GM12874 (cell line): ENCODE measurements around the gene TMEM163.

Experiments
- CTCF ChIP-seq: IDR thresholded peaks from 2 replicates; pipeline ENCODE4 v1.5.1; 2011; ENCODE audit warnings: low read depth, mild to moderate bottlenecking, control low read depth, low read length, moderate library complexity; ENCODE audit not compliant: insufficient read depth

Gene TMEM163

DNA sequence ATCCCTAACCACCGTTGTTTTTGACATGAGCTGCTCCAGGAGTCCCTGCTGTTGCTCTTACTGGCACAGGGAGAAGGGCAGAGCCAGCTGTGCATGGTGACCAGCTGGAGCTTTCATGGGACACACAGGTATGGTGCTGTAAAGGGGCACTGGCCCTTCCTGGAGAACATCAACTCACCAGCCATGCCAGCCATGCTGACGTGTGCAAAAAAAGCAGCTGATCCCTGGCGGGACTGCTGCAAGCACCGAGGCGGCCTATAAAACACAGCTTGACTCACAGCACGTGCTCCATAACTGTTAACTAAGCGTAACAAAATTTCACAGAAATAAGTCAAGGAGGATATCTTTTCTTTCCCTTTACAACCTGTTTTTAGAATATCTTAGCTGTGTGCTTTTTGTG, 165.1 kb downstream of the TMEM163 start:
- no peak for TF ChIP-seq CTCF

- TF ChIP-seq CTCF, result no peak
Observed at GRCh38 chr2:134550566-134551164, 168.1 kb downstream of the TMEM163 start.

DNA sequence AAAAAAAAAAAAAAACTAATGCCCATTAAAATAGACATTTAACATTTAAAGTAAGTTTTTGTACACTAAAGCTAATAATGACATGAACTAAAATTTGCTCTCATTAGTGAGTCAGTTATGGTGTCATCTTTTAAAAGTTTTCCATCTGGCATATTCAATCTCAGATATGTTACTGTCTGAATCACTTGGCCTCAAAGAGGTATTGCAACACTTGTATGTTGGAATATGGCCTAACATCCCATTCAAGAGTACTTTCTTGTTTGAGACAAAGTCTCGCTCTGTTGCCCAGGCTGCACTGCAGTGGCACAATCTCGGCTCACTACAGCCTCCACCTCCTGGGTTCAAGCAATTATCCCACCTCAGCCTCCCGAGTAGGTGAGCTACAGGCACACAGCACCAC, 169.7 kb downstream of the TMEM163 start:
- no peak for TF ChIP-seq CTCF

- TF ChIP-seq CTCF, result no peak
Observed at GRCh38 chr2:134540990-134541389, 177.8 kb downstream of the TMEM163 start.

DNA sequence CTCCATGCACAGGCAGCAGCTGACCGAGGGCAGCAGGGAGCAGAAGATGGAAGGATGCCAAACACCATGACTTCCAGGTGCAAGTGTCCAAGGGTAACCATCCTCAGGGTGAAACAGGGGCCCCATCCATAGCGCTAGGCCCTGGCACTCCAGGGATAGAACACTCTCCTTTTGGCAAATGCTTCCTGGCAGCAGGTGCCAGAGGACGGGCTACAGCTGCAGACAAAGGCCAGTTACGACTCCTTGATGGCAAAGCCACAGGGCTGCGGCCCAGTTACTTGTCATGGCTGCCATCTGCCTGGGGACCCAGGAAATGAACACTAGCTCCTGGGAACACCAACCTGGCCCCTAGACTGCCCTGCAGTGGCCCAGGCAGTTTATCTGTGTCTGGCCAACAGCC, 178.8 kb downstream of the TMEM163 start:
- TF ChIP-seq CTCF, result no peak

- TF ChIP-seq CTCF, result no peak
Observed at GRCh38 chr2:134537702-134538101, 181.1 kb downstream of the TMEM163 start.

DNA sequence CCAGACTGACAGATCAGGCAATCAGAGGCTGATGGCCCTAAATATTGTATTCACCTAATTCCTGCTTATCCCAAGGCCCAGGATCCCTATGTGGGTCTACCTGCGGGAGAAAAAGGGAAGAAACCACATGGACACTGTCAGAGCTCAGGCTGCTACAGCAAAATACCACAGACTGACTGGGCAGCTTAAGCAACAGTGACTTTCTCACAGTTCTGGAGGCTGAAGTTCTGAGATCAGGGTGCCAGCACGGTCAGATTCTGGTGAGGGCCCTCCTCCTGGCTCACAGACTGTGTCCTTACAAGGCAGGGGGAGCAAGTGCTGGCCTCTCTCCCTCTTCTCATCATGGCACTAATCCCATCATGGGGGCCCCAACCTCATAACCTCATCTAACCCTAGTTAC, 181.7 kb downstream of the TMEM163 start:
- TF ChIP-seq CTCF, result no peak
